ENCODE results near the gene SPAG9. TPM values are rescaled to one million over a fixed set of nuclear protein-coding genes. Genes with fewer than 3 reads are reported as not detected.

SPAG9 gene
- total and polyA plus RNA-seq, 2 experiments from 2014 or later, result 12.1 to 66.2 TPM

DNA sequence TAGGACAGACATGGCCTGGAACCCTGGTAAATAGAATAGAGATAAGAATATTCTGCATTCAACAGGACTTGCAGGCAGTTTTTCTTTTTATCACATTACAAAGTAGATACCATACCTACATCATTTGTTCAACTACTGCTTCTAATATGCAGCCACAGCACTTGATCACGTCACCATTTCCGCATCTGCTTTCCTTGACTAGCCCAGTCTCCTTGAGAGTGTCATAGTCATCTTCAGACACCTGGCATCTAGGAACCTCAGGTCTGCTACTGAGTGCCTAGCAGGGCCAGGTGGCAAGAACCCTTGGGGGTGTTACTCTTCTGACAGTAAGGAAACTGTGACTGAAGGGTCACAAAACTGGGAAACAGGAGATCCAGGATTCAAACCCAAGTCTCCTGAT lies 161.3 kb downstream of the SPAG9 start:
- DNase-seq (ENCODE audit: low read depth in 1 of 2, low spot score in 1 of 2), result no peak
- H3K27me3 ChIP-seq, result no peaks in the 10 kb centered on the region

DNA sequence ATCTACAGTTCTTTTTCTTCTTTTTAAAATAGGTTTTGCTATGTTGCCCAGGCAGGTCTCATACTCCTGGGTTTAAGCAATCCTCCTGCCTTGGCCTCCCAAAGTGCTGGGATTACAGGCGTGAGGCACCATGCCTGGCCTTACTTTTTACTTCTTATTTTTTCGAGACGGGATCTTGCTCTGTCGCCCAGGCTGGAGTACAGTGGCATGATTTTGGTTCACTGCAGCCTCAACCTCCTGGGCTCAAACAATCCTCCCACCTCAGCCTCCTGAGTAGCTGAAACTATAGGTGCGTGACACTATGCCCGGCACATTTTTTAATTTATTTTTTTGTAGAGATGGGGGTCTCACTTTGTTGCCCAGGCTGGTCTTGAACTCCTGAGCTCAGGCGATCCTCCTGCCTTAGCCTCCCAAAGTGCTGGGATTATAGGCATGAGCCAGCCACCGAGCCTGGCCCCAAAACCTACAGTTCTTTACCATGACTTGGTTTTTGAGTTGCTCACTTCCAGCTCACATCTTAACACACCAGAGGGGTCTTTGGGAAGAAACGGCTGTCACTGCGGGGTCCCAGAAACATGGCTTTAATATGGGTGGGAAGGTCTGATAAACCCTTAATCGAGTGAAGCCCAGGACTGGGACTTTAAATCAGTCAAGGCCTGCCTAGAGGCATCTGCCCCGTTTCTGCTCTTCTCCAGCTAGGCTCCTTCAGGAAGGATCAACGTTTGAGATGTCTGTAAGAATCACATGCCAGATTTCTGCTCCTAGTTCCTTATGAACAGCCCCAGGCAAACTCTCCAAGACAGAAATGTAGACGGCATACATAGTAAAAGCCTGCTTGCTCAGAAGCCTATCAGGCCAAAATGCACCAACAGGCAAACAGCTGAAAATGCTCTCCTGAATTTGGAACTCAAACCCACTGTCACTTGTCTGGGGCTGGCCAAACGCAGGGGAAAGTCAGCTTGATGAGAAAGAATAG lies 162.8 kb downstream of the SPAG9 start:
- Histone ChIP-seq H3K4me1 (ENCODE audit: low read depth) (peaks cover 22% of the 10 kb centered on the region), H3K27me3 (no peaks in the 10 kb centered on the region), H3K36me3 (no peaks in the 10 kb centered on the region), H3K27ac (peak overlapping the region; percentile 29), H3K9me3 (ENCODE audit: low read depth) (no peaks in the 10 kb centered on the region), H3K4me3 (no peak overlapping the region)
- TF ChIP-seq, protein P1, sequence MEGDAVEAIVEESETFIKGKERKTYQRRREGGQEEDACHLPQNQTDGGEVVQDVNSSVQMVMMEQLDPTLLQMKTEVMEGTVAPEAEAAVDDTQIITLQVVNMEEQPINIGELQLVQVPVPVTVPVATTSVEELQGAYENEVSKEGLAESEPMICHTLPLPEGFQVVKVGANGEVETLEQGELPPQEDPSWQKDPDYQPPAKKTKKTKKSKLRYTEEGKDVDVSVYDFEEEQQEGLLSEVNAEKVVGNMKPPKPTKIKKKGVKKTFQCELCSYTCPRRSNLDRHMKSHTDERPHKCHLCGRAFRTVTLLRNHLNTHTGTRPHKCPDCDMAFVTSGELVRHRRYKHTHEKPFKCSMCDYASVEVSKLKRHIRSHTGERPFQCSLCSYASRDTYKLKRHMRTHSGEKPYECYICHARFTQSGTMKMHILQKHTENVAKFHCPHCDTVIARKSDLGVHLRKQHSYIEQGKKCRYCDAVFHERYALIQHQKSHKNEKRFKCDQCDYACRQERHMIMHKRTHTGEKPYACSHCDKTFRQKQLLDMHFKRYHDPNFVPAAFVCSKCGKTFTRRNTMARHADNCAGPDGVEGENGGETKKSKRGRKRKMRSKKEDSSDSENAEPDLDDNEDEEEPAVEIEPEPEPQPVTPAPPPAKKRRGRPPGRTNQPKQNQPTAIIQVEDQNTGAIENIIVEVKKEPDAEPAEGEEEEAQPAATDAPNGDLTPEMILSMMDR (IDR thresholded peaks at IDR 0.05; ENCODE audit: low read depth, low read length), result no peak
- no peak for DNase-seq (ENCODE audit: low read depth in 1 of 2, low spot score in 1 of 2)

More for the DNA sequence above, 161.3 kb downstream of the SPAG9 start:
- TF ChIP-seq, protein P1 (IDR thresholded peaks at IDR 0.05; ENCODE audit: low read depth, low read length), result no peak
- H3K4me3 ChIP-seq, result no peak overlapping the region
- no peak overlapping the region for H3K27ac ChIP-seq
- no peaks in the 10 kb centered on the region for H3K9me3 ChIP-seq (ENCODE audit: low read depth)
- peaks cover 13% of the 10 kb centered on the region for H3K4me1 ChIP-seq (ENCODE audit: low read depth)
- peaks cover 3% of the 10 kb centered on the region for H3K36me3 ChIP-seq

DNA sequence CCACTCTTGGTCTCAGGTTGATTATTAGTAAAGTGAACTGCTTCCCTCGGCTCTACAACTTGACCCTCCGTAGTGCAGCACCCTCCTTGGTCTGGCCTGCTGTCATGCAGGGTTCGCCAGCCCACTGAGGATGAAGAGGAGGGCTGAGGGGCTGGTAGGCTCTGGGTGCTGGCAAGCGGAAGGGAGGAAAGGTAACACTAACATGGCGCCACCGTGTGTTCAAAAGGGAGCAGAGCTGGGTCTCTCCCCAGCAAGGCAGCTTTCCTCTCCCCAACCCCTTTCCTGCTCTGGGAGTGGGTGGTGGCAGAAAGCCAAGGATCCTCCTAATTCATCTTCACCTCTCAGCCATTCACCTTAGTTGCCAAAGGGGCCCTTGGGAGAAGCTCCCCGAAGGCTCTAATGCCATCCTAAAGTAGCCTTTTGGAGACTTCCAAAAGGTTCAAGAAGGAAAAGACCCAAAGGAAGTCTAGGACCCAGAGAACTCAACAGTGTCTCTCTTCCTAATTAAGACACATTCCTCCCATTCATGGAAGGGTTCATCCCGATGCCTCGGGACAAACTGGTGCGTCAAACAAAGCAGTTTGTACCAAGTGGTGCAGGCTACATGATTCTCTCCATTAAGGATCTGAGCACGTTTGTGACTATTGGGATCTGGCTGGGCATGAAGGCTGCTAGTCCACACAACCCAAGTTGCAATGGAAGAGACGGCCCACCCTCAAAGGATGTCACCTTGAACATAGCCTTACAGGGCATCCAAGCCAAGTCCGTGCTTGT lies 163.7 kb downstream of the SPAG9 start:
- peak; percentile 64 to 79 for DNase-seq (ENCODE audit: low read depth in 1 of 2, low spot score in 1 of 2)

DNA sequence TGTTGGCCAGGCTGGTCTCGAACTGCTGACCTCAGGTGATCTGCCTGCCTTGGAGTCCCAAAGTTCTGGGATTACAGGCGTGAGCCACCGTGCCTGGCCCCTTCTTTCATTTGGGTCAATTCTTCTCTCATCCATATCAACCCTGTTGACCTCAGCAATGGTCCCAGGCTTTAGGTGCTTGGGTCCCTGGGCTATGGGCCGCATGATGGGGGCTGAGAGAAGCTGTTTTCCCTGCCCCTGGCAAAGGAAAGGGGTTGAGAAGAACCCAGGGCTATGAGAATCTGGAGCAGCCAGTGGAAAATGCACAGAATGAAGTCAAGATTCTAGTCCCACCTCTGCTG lies 164.3 kb downstream of the SPAG9 start:
- Histone ChIP-seq H3K4me1 (ENCODE audit: low read depth) (peaks cover 22% of the 10 kb centered on the region), H3K36me3 (no peaks in the 10 kb centered on the region), H3K27me3 (no peaks in the 10 kb centered on the region), H3K4me3 (no peak overlapping the region), H3K9me3 (ENCODE audit: low read depth) (no peaks in the 10 kb centered on the region), H3K27ac (no peak overlapping the region)
- no peak for DNase-seq (ENCODE audit: low read depth in 1 of 2, low spot score in 1 of 2)
- TF ChIP-seq, protein P1 (IDR thresholded peaks at IDR 0.05; ENCODE audit: low read depth, low read length), result no peak

More for the DNA sequence above, 163.7 kb downstream of the SPAG9 start:
- Histone ChIP-seq H3K4me1 (ENCODE audit: low read depth) (peaks cover 22% of the 10 kb centered on the region), H3K27ac (no peak overlapping the region), H3K27me3 (no peaks in the 10 kb centered on the region), H3K9me3 (ENCODE audit: low read depth) (no peaks in the 10 kb centered on the region), H3K36me3 (no peaks in the 10 kb centered on the region), H3K4me3 (no peak overlapping the region)
- TF ChIP-seq, protein P1 (IDR thresholded peaks at IDR 0.05; ENCODE audit: low read depth, low read length), result peak; percentile 83

DNA sequence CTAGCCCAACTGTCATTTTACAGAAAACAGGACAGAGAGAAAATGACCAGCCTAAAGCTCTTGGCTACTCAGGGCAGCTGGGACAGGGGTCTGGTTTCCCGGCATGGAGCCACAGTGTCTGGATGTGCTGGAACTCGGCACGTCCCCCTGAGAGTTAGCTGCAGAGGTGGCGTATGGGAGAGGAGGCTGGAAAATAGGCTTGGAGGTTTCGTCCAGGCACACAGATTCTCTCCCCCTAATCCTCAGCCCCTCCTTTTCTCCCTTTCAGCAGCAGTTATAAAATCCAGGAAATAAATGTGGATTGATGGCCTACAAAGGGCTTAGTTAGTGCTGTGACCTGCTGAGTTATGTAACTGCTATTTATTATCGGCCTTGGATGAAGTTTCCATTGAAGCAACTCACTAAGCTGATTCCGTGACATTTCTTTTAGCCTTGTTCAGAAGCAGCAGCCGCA lies 165.0 kb downstream of the SPAG9 start:
- Histone ChIP-seq H3K4me3 (no peak overlapping the region), H3K27me3 (no peaks in the 10 kb centered on the region), H3K36me3 (no peaks in the 10 kb centered on the region), H3K9me3 (ENCODE audit: low read depth) (no peaks in the 10 kb centered on the region), H3K4me1 (ENCODE audit: low read depth) (peaks cover 23% of the 10 kb centered on the region), H3K27ac (peak overlapping the region; percentile 23)
- DNase-seq (ENCODE audit: low read depth in 1 of 2, low spot score in 1 of 2), result no peak
- TF ChIP-seq, protein P1 (IDR thresholded peaks at IDR 0.05; ENCODE audit: low read depth, low read length), result no peak
